Ascending aorta (tissue), 2 donors: Measurements from ENCODE around the gene TMEM252. TPM values are rescaled to one million over a fixed set of nuclear protein-coding genes. Genes with fewer than 3 reads are reported as not detected.

Experiments used
- DNase-seq, 2 donors: peaks; one replicate each; pipeline ENCODE4 v3.0.0-alpha.2; 2019; ENCODE audit warnings: low spot score in 2 of 2
- H3K27ac ChIP-seq, 2 donors: fragments of 200-600 bp; sonication (generic); one replicate each; pipeline ENCODE4 v1.5.1; 2016 to 2017; ENCODE audit warnings: mild to moderate bottlenecking in 1 of 2
- H3K27me3 ChIP-seq: fragments of 200-600 bp; sonication (generic); one replicate; pipeline ENCODE4 v1.5.1; 2017
- H3K36me3 ChIP-seq, 2 donors: fragments of 200-600 bp; sonication (generic); one replicate each; pipeline ENCODE4 v1.5.1; 2016
- H3K4me1 ChIP-seq, 2 donors: fragments of 200-600 bp; sonication (generic); one replicate each; pipeline ENCODE4 v1.5.1; 2016 to 2017; ENCODE audit warnings: mild to moderate bottlenecking in 1 of 2
- H3K4me3 ChIP-seq, 2 donors: fragments of 200-600 bp; sonication (generic); one replicate each; pipeline ENCODE4 v1.5.1; 2016 to 2017; ENCODE audit warnings: mild to moderate bottlenecking in 1 of 2
- H3K9me3 ChIP-seq, 2 donors: fragments of 200-600 bp; sonication (generic); one replicate each; pipeline ENCODE4 v1.5.1; 2016
- intact Hi-C: fragments of 100-400 bp; cut with DNase I; formaldehyde crosslinking; loops from one replicate; pipeline ENCODE4 v1.15.1; 2023
- total RNA-seq: library from RNA; depleted of rRNA; stranded (reverse); fragments of >200 nt; gene quantifications from one replicate; pipeline ENCODE4 v1.1.0, GENCODE V29; 2016
- TF ChIP-seq, protein P1 (sequence below), 3 experiments: fragments of 200-600 bp in 2 of 3; fragments of 450-650 bp in 1 of 3; sonication (generic) in 2 of 3; IDR thresholded peaks; one replicate each; pipeline ENCODE4 v1.5.1; 2016 to 2019; ENCODE audit warnings: antibody characterized with exemption in 3 of 3, mild to moderate bottlenecking in 1 of 3, moderate library complexity in 1 of 3

Gene TMEM252
- total RNA-seq, 1 donor from 2014 or later, result not detected

GRCh38 chr9:68507130-68507805 is 33.4 kb downstream of the TMEM252 start:
- intact Hi-C loops, result no loop called here
- H3K27me3 ChIP-seq, result no peaks in the 10 kb centered on the region
- DNase-seq, result no peak
- peak overlapping the region; percentile 86 to 88 for H3K27ac ChIP-seq
- peaks cover 0 to 23% of the 10 kb centered on the region in 2 donors for H3K4me1 ChIP-seq
- no peak overlapping the region for H3K4me3 ChIP-seq
- H3K36me3 ChIP-seq, result peaks cover 0 to 5% of the 10 kb centered on the region in 2 donors
- TF ChIP-seq, protein P1, sequence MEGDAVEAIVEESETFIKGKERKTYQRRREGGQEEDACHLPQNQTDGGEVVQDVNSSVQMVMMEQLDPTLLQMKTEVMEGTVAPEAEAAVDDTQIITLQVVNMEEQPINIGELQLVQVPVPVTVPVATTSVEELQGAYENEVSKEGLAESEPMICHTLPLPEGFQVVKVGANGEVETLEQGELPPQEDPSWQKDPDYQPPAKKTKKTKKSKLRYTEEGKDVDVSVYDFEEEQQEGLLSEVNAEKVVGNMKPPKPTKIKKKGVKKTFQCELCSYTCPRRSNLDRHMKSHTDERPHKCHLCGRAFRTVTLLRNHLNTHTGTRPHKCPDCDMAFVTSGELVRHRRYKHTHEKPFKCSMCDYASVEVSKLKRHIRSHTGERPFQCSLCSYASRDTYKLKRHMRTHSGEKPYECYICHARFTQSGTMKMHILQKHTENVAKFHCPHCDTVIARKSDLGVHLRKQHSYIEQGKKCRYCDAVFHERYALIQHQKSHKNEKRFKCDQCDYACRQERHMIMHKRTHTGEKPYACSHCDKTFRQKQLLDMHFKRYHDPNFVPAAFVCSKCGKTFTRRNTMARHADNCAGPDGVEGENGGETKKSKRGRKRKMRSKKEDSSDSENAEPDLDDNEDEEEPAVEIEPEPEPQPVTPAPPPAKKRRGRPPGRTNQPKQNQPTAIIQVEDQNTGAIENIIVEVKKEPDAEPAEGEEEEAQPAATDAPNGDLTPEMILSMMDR (IDR thresholded peaks at IDR 0.05), result peak; percentile 58 to 80 (median 78)
- no peaks in the 10 kb centered on the region for H3K9me3 ChIP-seq

- Histone ChIP-seq H3K36me3 (no peaks in the 10 kb centered on the region), H3K27me3 (no peaks in the 10 kb centered on the region), H3K4me1 (peaks cover 0 to 30% of the 10 kb centered on the region in 2 donors), H3K9me3 (no peaks in the 10 kb centered on the region), H3K27ac (peak overlapping the region; percentile 86 to 88), H3K4me3 (no peak overlapping the region)
- TF ChIP-seq, protein P1 (IDR thresholded peaks at IDR 0.05), result no peak
- no peak for DNase-seq
- intact Hi-C loops, result no loop called here
Measured at GRCh38 chr9:68506551-68506950, 34.1 kb downstream of the TMEM252 start.

- TF ChIP-seq, protein P1 (IDR thresholded peaks at IDR 0.05), result no peak
Measured at GRCh38 chr9:68505681-68506409, 34.8 kb downstream of the TMEM252 start.

DNA sequence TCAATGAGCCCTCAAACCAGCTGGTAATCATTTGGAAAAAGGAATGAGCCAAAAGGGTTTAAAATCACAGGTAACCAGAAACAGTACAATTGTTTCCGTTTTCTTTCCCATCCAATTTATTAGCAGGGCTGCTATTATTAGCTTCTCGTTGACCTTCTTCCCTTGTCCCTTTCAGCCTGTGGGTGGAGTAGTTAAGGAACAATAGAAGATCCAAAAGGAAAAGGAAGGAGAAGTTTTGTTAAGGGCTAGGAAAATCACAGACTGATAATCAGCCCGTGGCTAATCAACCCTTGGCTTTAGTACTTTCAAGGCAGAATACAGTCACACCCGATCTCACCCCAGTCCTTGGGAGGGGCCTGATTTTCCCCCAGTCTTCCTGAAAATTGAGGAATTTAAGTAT is 38.4 kb downstream of the TMEM252 start:
- Histone ChIP-seq H3K27ac (peak overlapping the region; percentile 88 to 94), H3K27me3 (no peaks in the 10 kb centered on the region), H3K4me1 (peaks cover 4 to 48% of the 10 kb centered on the region in 2 donors), H3K9me3 (no peaks in the 10 kb centered on the region), H3K4me3 (no peak overlapping the region), H3K36me3 (peaks cover 0 to 8% of the 10 kb centered on the region in 2 donors)
- TF ChIP-seq, protein P1 (IDR thresholded peaks at IDR 0.05), result no peak
- intact Hi-C loops, result loop anchor here (5.0 kb wide), 2 partner anchors 75 to 275 kb away; no protein-coding TSS in a partner anchor
- no peak for DNase-seq

More at GRCh38 chr9:68505681-68506409, 34.8 kb downstream of the TMEM252 start:
- intact Hi-C loops, result no loop called here
- Histone ChIP-seq H3K27me3 (no peaks in the 10 kb centered on the region), H3K4me1 (peaks cover 0 to 35% of the 10 kb centered on the region in 2 donors), H3K9me3 (no peaks in the 10 kb centered on the region), H3K27ac (peak overlapping the region; percentile 86 to 88), H3K36me3 (no peaks in the 10 kb centered on the region), H3K4me3 (no peak overlapping the region)
- no peak for DNase-seq

GRCh38 chr9:68500457-68501381 is 40.0 kb downstream of the TMEM252 start:
- Histone ChIP-seq H3K27ac (peak overlapping the region; percentile 88 to 94), H3K36me3 (peaks cover 0 to 8% of the 10 kb centered on the region in 2 donors)
- peak in 1 of 2 donors; percentile 81 for DNase-seq

More at GRCh38 chr9:68500457-68501381, 40.0 kb downstream of the TMEM252 start:
- intact Hi-C loops, result loop anchor here (1.0 to 5.0 kb wide), 3 partner anchors 38 to 277 kb away; no protein-coding TSS in a partner anchor
- Histone ChIP-seq H3K27me3 (no peaks in the 10 kb centered on the region), H3K4me3 (peak overlapping the region in 1 of 2 donors; percentile 23), H3K4me1 (peaks cover 4 to 35% of the 10 kb centered on the region in 2 donors), H3K9me3 (no peaks in the 10 kb centered on the region)
- TF ChIP-seq, protein P1 (IDR thresholded peaks at IDR 0.05), result no peak
